A673 (cell line): ENCODE measurements around the gene WDFY3. TPM values are rescaled to one million over a fixed set of nuclear protein-coding genes. Genes with fewer than 3 reads are reported as not detected.

Experiments
- BruUV-seq: library from RNA; stranded (reverse); fragments of 400-500 nt; replicated peaks from 2 replicates; lab custom pipeline; 2021; lab: Mats Ljungman, UMichigan
- CTCF ChIA-PET: fragments of 300-600 bp; sonication (Branson Sonifier 250); formaldehyde crosslinking; loops from one replicate; lab custom pipeline; 2022; ENCODE audit warnings: antibody characterized with exemption; lab: Charles Lee
- POLR2A ChIA-PET: fragments of 300-600 bp; sonication (Branson Sonifier 250); formaldehyde crosslinking; loops from one replicate; lab custom pipeline; 2022; ENCODE audit warnings: antibody characterized with exemption; ENCODE audit not compliant: low non-redundant PET; lab: Charles Lee
- DNase-seq: peaks from one replicate; pipeline ENCODE4 v3.0.0-alpha.2; 2015; ENCODE audit warnings: low spot score
- H3K27ac ChIP-seq: fragments of 200-600 bp; sonication (generic); 2 replicates; pipeline ENCODE4 v1.5.1; 2016; ENCODE audit warnings: mixed run types, low read depth, mild to moderate bottlenecking, mixed read lengths, antibody characterized with exemption, low read length; ENCODE audit not compliant: poor library complexity, severe bottlenecking
- H3K27me3 ChIP-seq: fragments of 200-600 bp; sonication (generic); replicated peaks from 2 replicates; pipeline ENCODE4 v1.6.1; 2017; ENCODE audit warnings: mixed run types, low read depth, mild to moderate bottlenecking, mixed read lengths, antibody characterized with exemption, low read length; ENCODE audit not compliant: insufficient read depth, poor library complexity
- H3K36me3 ChIP-seq: fragments of 200-600 bp; sonication (generic); 2 replicates; pipeline ENCODE4 v1.6.1; 2016; ENCODE audit warnings: mixed run types, mild to moderate bottlenecking, mixed read lengths, antibody characterized with exemption, low read length; ENCODE audit not compliant: insufficient read depth, poor library complexity, severe bottlenecking
- H3K4me1 ChIP-seq: fragments of 200-600 bp; sonication (generic); 2 replicates; pipeline ENCODE4 v1.6.1; 2017; ENCODE audit warnings: mixed run types, mild to moderate bottlenecking, mixed read lengths, antibody characterized with exemption, low read length; ENCODE audit not compliant: insufficient read depth, poor library complexity, severe bottlenecking
- H3K4me3 ChIP-seq: fragments of 200-600 bp; sonication (generic); 2 replicates; pipeline ENCODE4 v1.5.1; 2016; ENCODE audit warnings: low read depth, mixed run types, mild to moderate bottlenecking, mixed read lengths, low read length; ENCODE audit not compliant: poor library complexity, severe bottlenecking
- H3K9me3 ChIP-seq: fragments of 200-600 bp; sonication (generic); 2 replicates; pipeline ENCODE4 v1.6.1; 2016; ENCODE audit warnings: mixed run types, low read depth, mild to moderate bottlenecking, mixed read lengths, antibody characterized with exemption, low read length; ENCODE audit not compliant: poor library complexity, severe bottlenecking
- CTCF ChIP-seq: fragments of 300-800, 200-600 bp; sonication (generic); conservative IDR thresholded peaks from 2 replicates; pipeline ENCODE4 v1.5.1; 2017; ENCODE audit warnings: low read depth, mild to moderate bottlenecking, antibody characterized with exemption, low read length, moderate library complexity, mixed read lengths
- EZH2 ChIP-seq: fragments of 200-600 bp; sonication (generic); IDR thresholded peaks from 2 replicates; pipeline ENCODE4 v1.6.1; 2017; ENCODE audit warnings: borderline replicate concordance, low read depth, mild to moderate bottlenecking, mixed read lengths, antibody characterized with exemption, low read length; ENCODE audit not compliant: poor library complexity, severe bottlenecking
- intact Hi-C: fragments of 100-400 bp; cut with micrococcal nuclease; formaldehyde crosslinking; loops from one replicate; pipeline ENCODE4 v1.10.0; 2022; ENCODE audit not compliant: unreplicated experiment
- total RNA-seq: library from RNA; stranded (reverse); gene quantifications from 2 replicates; pipeline ENCODE4 v1.2.3, GENCODE V29; 2021

WDFY3 gene
- total RNA-seq, 1 experiment from 2014 or later: 43.4 TPM

- Histone ChIP-seq H3K4me1 (no peaks in the 10 kb centered on the region), H3K27ac (peak overlapping the region; percentile 10), H3K27me3 (no peaks in the 10 kb centered on the region), H3K36me3 (no peaks in the 10 kb centered on the region), H3K9me3 (no peaks in the 10 kb centered on the region), H3K4me3 (no peak overlapping the region)
- no TSS peak for BruUV-seq
- CTCF ChIA-PET: no interaction called here
- intact Hi-C loops: no loop called here
- POLR2A ChIA-PET: no interaction called here
- DNase-seq: peak; percentile 11
- TF ChIP-seq CTCF: no peak
- TF ChIP-seq EZH2: no peak
These were observed 167.2 kb downstream of the WDFY3 start for GRCh38 chr4:84799318-84799717.

- H3K4me3 ChIP-seq: no peak overlapping the region
- TF ChIP-seq EZH2: no peak
- TF ChIP-seq CTCF: no peak
- ChIA-PET POLR2A (no interaction called here), CTCF (no interaction called here)
- H3K4me1 ChIP-seq: peaks cover 9% of the 10 kb centered on the region
- no peaks in the 10 kb centered on the region for H3K36me3 ChIP-seq
- no peaks in the 10 kb centered on the region for H3K9me3 ChIP-seq
- H3K27ac ChIP-seq: no peak overlapping the region
- peak; percentile 9 for DNase-seq
- no TSS peak for BruUV-seq
- intact Hi-C loops: no loop called here
- H3K27me3 ChIP-seq: no peaks in the 10 kb centered on the region
These were observed 170.1 kb downstream of the WDFY3 start for GRCh38 chr4:84796394-84796793.

DNA sequence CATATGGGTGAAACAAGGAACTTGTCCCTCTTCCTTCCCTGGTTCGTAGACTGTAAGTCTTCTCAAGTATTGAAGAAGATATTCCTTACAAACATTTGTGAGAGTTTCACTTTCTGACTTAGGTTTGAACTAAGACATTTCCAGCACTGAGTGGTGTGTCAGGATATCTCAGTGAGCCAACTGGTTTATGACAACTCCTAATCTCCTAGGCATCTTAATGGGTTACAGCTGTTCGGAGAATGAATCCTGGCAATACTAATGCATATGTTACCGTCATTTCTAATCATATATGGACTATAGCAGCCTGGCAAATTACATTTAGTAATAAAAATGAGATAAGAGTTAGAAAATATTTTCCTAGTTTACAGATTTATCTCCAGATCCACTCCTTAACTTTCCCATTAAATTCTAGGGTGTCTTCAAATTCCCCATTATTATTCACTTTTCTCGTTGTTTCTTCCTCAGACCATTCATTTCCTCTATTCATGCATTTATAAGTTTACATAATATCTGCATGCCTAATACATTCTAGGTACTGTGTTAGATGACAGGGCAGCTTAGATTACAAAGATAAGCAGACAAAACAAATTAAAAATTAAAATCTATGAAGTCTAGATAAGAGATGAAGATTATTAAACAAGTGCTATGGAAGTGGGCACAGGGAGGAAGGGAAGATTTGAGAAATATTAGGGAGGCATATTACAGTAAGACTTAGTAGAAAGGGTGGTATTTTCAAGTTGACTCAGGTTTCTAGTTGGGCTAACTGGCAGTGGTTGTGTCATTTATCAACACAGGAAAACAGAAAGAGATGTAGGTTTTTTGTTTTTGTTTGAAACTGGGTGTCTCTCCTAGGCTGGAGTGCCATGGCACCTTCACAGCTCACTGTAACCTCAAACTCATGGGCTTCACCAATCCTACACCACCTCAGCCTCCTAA, 173.9 kb downstream of the WDFY3 start:
- H3K27ac ChIP-seq: peak overlapping the region; percentile 47
- TF ChIP-seq EZH2 (no peak), CTCF (no peak)
- H3K27me3 ChIP-seq: no peaks in the 10 kb centered on the region
- CTCF ChIA-PET: no interaction called here
- no TSS peak for BruUV-seq
- no peak overlapping the region for H3K4me3 ChIP-seq
- peak; percentile 63 for DNase-seq
- peaks cover 9% of the 10 kb centered on the region for H3K4me1 ChIP-seq
- intact Hi-C loops: no loop called here
- H3K9me3 ChIP-seq: no peaks in the 10 kb centered on the region
- peaks cover 1% of the 10 kb centered on the region for H3K36me3 ChIP-seq
- POLR2A ChIA-PET: no interaction called here
